MV-4-11 (cell line): ENCODE data around the gene THEMIS2.

Experiments
- DNase-seq: peaks from one replicate; lab custom pipeline; 2025; lab: John Stamatoyannopoulos, UW

THEMIS2 gene

DNA sequence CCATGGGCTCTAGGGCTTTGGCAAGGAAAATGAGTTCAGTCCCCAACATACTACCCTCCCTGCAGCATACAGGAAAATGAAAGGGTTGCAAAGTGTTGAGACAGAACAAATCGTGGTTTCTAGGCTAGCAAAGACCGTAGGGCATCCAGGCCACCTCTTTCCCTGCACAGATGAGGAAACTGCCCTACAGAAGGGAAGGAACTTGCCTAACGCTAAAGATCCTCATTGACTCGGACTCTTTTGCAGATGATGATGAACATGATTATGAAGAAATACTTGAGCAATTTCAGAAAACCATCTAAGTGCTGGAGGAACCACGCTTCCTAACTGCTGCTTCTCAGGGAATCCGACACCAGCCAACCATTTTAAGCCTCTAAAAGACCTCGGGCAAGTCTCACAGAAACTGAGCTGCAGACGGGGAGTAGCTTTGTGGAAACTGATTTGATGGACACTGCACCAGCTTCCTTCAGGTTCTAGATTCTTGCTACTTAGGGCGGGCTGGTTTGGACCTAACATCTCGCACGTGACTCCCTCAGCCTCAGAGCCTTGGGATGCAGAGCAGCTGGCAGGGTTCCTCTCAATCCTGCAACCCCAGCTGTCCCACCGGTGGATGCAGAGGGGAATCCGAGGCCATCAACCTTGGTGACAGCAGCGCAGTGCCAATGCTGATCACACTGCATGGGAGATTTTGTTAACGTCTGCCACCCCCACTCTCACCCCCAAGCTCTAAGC, 13.4 kb downstream of the THEMIS2 start:
- peak; percentile 98 for DNase-seq

DNA sequence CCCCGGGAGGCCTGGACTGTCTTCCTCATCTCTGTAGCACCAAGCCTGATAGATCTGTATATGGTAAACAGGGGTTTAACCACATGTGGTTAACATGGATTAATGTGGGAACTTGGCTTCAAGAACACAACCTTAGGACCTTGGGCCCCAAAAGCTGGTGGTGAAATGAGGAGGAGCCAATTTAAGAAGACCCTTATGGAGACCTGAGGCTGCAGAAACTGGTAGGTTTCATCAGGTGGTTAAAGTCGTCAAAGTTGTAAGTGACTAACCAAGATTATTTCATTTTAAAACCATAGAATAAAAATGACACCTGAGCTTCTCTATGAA, 14.0 kb downstream of the THEMIS2 start:
- peak; percentile 73 for DNase-seq

DNA sequence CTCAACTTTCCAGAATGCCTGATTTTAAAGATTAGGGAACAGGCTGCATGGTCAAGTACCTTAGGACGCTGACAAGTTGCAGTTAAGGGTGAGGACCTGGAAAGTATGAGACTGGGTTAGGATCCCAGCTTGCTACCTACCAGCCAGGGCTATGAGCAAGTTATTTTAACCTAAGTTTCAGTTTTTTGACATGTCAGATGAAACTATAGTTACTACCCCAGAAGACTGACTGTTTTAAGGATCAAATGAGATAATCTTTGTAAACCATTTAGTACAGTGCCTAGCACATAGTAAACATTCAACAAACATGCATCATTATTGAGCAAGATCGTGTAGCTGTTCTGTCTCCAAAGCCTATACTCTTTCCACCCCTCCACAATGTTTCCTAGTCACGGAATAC, 14.4 kb downstream of the THEMIS2 start:
- no peak for DNase-seq

DNA sequence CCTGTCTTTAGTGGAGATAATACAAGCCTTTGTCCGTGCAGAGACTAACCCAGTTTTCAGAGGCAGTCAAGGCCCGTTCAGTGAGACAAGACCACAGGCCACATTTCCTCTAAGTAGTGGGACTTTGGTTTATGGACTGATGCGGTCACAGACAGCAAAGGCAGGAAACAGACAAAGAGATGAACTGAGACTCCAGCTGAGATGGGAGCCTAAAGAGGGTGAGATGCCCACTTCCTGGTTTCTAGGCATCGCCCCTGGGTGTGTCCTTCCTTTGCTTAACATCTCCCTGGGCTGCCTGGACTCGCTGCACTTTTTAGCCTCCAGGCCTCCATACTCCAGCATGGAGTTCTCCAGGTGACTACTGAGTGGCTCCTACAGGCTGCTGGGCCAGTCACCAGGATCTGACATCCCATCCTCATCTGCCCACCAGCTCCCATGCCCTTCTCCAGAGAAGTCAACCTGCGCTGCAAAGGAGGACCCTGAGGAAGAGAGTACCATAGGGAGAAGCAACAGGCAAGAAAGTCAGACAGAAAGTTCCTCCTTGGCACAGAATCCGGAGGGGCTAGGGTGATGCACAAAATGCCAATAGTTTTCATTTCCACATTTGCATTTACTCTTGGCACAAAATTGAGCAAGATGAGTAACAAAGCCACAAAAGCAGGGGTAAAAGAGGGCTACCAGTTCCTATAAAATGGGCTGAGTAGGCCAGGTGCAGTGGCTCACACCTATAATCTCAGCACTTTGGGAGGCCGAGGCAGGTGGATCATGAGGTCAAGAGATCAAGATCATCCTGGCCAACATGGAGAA, 15.1 kb downstream of the THEMIS2 start:
- DNase-seq, result peak; percentile 95

DNA sequence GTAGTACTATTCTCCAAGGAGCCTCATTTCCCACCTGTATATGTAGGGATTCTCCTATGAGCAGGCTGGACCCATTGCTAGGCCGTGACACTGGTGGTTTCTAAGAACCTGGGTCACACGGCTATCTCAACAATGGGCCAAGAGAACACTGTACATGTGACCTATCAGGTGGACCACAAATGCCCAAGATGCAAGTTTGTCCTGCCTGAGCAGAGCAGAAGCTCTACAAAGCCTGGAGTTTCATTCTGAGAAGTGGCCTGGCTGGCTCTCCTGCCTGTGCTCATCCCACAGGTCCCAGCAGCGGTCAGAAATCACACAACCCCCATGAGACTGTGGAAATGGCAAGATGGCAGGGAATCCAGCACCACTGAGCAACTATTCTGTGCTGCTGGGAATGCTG, 17.2 kb downstream of the THEMIS2 start:
- no peak for DNase-seq

DNA sequence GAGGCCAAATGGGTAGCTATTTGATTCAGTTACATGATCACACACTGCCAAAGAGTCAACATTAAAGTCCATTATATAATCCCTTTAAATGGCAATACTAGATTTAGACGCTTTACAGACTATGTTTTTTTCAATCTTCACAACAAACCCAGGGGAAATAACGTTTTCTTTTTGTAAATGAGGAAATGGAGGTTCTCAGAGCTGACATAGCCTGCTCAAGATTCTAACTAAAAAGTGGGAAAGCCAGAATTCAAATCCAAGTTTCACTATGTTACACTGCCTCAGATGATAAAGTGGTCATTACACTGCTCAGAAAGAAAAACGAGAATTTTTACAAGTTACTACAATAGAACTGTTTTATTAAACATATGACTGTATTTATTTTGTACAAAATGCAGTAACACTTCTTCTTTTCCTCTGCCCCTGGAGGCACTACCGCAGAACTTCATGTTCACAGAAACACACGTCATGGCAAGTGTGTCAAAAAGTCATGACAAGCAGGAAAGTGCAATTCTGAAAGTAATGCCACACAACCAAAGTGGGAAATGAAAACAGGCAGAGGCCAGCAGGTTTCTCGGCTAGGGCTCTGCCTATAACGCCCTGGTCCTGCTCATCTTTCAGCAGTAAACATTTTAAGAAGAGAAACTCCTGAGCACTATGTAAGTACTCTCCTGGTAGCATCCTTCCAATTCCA, 19.0 kb downstream of the THEMIS2 start:
- DNase-seq, result peak; percentile 91

DNA sequence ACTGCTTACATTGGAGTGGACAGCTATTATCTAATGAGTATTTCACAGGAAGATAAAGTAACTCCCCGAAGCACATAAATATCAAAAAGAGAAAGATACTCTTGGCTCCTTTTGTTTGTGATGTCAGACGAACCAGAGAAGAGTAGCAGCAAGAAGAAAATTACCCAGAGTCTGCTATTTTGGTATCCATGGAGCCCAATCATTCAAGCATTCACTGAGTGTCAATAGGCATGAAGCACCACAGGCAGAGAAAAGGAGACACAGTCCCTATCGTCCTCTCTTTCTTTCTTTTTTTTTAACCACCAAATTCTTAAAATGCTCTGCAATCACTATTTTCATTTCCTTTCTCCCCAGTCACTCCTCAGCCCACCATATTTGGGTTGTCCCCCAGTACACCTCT, 22.2 kb downstream of the THEMIS2 start:
- no peak for DNase-seq

DNA sequence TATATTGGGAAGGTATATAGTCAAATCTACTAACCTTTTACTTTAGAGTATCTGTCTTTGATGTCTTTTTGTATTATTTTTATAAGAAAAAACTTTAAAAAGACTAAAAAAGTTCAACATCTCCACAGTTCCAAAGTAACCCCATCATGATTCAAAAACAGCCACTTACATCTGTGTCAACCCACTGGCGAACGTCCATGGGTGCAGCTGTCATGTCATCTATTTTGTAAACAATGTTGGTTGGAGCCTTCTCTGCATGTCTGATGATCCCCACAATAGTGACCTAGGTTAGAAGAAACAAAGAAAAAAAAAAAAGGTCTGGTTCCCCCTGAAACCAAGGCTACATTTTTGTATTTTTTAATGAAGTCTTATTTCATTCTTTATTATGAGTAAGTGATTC, 34.4 kb downstream of the THEMIS2 start:
- DNase-seq, result no peak

DNA sequence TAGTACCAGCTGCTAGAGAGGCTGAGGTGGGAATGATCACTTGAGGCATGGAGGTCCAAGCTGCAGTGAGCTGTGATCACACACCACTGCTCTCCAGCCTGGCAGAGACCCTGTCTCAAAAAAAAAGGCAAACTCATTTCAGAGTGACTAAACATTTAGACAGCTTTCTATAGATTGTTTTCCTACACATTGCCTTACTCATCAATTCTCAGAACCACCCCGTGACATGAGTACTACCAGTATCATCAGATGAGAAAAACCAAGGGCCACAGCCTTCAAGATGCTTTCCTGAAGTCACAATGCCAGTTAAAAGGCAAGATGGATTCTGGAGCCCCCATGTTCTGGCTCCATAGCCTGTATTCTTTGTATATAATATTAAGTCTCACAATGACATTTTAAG, 40.1 kb downstream of the THEMIS2 start:
- no peak for DNase-seq

DNA sequence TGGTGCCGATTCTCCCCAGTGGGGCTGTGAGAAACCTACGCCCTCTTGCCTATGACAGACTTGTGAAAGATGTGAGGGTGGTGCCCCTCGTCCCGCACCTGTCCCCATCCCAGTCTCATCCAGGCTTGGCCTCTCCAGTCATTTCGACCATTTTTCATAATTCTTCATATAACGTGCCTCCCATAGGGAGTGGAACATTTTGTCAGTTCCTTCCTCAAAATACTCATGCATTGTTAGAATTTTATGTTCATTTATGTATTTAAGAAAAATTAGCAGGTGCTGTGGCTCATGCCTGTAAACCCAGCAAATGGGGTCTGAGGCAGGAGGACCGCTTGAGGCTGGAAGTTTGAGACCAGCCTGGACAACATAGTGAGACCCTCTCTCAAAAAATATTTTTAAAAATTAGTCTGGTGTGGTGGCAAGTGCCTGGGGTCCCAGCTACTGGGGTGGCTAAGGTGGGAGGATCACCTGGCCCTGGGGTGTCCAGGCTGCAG, 42.8 kb downstream of the THEMIS2 start:
- no peak for DNase-seq

DNA sequence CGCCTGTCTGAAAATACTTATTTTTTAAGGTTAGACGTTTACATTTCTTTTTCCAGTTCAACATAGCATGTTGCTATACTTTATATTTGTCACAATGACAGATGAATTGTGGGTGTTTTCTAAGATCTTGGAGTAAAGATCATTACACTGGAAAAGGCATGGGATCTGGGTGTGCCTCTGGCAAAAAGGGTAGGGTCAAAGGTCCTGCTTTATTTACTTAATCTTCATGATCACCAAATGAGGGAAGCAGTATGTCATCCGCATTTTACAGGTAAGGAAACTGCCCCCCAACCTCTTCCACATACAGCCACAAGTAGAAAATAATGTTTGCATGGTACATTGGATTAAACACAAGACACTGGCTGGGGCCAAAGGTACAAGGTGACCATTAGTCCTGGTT, 49.9 kb downstream of the THEMIS2 start:
- no peak for DNase-seq

DNA sequence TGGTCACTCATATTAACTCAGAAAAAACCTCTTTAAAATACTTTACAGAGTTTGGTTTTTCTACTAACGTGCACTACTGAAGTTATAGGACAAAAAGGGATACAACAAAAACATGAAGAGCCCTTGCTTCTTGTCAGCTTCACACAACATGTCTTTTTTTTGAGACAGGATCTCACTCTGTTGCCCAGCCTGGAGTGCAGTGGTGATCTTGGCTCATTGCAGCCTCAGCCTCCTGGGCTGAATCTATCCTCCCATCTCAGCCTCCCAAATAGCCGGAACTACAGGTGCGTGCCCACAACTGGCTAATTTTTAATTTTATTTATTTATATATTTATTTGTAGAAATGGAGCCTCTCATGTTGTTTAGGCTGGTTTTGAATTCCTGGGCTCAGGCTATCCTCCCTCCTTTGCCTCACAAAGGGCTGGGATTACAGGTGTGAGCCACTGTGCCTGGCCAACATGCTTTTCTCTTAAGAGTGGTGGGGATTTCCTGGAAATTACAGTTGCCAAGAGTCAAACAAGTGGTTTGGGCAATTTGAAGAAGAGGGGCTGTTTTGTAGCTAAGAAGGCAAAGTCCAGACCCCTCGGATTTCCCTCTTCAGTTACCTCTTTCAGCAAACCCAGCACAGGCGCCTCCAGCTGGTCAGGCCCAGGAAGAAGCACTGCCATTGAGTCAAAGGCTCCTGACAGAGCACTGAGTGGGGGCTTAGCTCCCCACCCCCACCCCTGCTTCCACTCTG, 56.0 kb downstream of the THEMIS2 start:
- no peak for DNase-seq

DNA sequence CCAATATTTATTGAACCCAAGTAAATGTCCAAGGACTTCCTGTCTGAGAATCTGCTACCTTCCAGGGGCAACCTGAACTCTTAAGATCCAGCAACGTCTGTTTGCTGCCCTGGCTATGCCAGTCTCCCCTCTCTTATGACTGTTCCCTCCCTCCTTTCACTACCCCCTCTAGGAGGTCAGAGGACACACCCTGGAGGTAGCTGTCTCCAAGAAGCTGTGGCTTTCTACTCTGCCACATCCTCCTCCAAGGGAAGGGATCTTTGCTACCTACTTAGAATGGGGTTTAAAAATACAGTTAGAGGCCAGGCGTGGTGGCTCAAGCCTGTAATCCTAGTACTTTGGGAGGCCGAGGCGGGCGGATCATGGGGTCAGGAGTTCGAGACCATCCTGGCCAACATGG, 58.8 kb downstream of the THEMIS2 start:
- DNase-seq, result peak; percentile 50

DNA sequence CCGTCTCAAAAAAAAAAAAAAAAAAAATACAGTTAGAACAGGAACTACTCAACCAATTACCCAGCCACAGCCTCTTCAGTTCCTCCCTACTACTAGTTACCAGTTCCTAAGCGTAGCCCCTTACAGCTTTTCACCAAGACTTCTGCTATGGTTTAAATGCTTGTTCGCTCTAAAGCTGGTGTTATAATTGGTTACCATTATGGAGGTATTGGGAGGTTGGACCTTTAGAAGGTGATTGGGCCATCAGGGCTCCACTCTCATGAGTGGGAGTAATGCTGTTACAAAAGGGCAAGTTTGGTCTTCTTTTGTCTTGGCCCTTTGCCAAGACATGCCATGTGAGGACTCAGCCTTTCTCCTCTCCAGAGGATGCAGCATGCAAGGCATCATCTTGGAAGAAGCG, 59.4 kb downstream of the THEMIS2 start:
- peak; percentile 91 for DNase-seq

DNA sequence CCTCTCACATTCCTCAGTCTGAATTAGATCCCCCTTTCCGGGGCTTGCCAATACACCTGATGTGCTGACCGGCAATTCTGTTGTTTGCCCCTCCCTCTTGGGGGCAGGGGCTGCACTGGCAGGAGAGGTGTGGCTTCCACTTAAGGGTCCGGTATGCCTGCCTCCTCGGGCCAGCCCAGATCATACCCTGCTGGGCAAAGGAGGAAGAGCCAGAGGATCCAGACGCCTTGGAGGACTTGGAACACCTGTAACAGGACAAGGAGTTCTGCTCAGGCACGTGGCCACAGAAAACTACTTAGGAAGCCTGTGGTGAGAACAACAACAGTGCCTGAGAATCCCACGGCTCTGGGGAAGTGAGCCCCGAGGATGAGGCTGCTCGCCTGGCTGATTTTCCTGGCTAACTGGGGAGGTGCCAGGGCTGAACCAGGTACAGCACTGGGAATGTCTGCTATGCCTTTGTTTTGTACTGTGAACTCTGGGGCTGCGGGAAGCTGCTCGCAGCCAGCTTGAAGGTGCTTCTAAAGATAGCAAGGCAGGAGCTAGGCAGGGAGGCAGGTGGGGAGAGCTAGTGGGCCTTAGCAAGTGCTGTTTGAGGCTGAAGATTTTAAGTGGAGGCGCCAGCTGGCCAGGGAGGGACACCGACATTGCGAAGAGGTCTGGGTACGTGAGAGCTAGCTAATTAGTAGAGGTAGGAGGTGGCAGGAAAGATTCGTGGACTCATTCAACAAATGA, 62.6 kb downstream of the THEMIS2 start, which contains the start of gene SMPDL3B:
SMPDL3B (plus strand) TSS at position 183 of the 732 bp plus-strand sequence; CDS start at position 367, 184 bp downstream.
- no peak for DNase-seq

DNA sequence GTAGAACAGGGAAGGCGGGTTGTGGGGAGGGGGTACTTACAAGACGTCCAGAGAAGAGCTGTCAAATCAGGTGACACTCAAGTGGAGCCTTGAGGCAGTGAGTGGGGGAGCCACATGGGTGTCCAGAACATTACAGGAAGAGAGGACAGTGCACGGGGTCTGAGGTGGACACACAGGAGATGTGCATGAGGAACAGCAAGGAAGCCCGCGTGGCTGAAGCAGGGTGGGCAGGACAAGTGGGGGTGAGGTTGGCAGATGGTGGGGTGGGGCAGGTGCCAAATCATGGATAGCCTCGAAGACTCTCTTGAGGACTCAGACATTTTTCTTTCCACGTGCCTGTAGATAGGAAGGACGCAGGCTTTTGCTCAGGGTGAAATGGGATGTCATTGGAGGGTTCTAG, 63.4 kb downstream of the THEMIS2 start:
- DNase-seq, result no peak
